Neuron (in vitro differentiated cells): ENCODE measurements around the gene NUP107.

ENCODE experiments used
- H2AFZ ChIP-seq: one replicate; pipeline ENCODE4 v1.6.1; 2013; ENCODE audit warnings: low read depth, mild to moderate bottlenecking, inconsistent platforms, low read length, moderate library complexity
- H3K27me3 ChIP-seq: one replicate; pipeline ENCODE4 v1.6.1; 2013; ENCODE audit warnings: low read length; ENCODE audit not compliant: insufficient read depth
- H3K36me3 ChIP-seq: one replicate; pipeline ENCODE4 v1.6.1; 2013; ENCODE audit warnings: low read length; ENCODE audit not compliant: insufficient read depth
- H3K4me1 ChIP-seq: one replicate; pipeline ENCODE4 v1.6.1; 2013; ENCODE audit warnings: low read length; ENCODE audit not compliant: insufficient read depth
- H3K4me3 ChIP-seq: 2 replicates; pipeline ENCODE4 v1.5.1; 2013; ENCODE audit warnings: mild to moderate bottlenecking, low read length, moderate library complexity
- H3K9me3 ChIP-seq: one replicate; pipeline ENCODE4 v1.6.1; 2013; ENCODE audit warnings: low read length

Gene NUP107

GRCh38 chr12:68768431-68768939 is 81.7 kb downstream of the NUP107 start:
- no peak overlapping the region for H2AFZ ChIP-seq

DNA sequence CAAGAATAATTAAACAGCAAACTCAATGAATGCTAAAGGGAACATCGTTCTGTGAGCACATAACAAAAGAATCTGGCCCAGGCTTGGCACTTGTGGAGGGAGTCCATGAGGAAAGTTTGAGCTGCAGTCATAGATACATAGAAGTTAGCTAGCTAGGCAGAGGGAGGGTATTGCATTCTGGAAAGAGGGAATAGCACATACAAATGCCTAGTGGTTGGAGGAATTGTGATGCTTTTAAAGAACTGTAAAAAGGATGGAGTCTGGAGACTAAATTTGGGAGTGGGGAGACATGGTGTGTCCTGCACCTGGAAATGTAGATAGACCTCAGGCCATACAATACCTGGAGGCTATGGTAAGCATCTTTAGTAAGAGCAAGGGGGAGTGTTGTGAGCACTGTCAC is 83.2 kb downstream of the NUP107 start:
- no peaks in the 10 kb centered on the region for H3K9me3 ChIP-seq
- no peaks in the 10 kb centered on the region for H3K27me3 ChIP-seq
- no peak overlapping the region for H3K4me3 ChIP-seq
- H2AFZ ChIP-seq = no peak overlapping the region
- peaks cover 4% of the 10 kb centered on the region for H3K36me3 ChIP-seq
- H3K4me1 ChIP-seq = no peaks in the 10 kb centered on the region

More at GRCh38 chr12:68768431-68768939, 81.7 kb downstream of the NUP107 start:
- Histone ChIP-seq H3K36me3 (peaks cover 17% of the 10 kb centered on the region), H3K27me3 (no peaks in the 10 kb centered on the region), H3K4me1 (no peaks in the 10 kb centered on the region), H3K9me3 (no peaks in the 10 kb centered on the region), H3K4me3 (no peak overlapping the region)

- Histone ChIP-seq H2AFZ (no peak overlapping the region), H3K4me1 (no peaks in the 10 kb centered on the region)
Measured at GRCh38 chr12:68771223-68771925, 84.6 kb downstream of the NUP107 start.

DNA sequence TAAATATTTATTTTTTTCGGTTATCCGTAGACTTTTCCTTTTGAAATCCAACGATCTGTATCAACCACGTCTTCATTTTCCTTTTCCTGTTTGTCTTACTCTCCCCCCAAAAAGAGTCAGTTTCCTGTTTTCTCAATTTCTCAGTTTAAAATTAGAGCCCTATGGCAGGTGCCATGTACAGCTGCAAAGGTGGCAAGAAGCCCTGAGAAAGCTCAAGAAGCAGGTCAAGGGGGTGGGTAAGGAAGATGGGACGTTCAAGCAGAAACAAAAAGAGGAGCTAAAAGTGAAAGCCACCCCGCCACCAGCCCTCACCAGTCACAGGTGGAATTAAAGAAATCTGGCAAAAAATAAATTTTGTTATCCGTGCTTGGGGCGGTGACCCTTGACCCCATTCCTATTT is 85.9 kb downstream of the NUP107 start:
- Histone ChIP-seq H3K36me3 (no peaks in the 10 kb centered on the region), H3K27me3 (no peaks in the 10 kb centered on the region)

More at GRCh38 chr12:68771223-68771925, 84.6 kb downstream of the NUP107 start:
- Histone ChIP-seq H3K9me3 (no peaks in the 10 kb centered on the region), H3K4me3 (no peak overlapping the region), H3K27me3 (no peaks in the 10 kb centered on the region), H3K36me3 (peaks cover 4% of the 10 kb centered on the region)

DNA sequence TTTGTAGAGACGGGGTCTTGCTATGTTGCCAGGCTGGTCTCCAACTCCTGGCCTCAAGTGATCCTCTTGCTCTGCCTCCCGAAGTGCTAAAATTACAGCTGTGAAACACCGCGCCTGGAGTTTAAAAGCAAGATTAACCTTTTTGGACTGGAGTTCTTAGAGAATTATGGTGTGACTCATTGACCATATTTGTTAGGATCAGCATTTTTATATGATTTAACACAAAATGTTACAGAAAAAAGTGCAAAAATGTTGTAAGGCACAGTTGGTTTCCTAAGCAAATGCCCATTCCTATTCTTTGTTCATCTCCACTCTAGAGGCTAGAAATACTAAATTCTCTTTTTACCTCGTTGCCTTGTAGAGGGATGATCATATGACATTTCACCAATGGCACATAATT is 86.8 kb downstream of the NUP107 start:
- H3K4me1 ChIP-seq = no peaks in the 10 kb centered on the region
- H3K36me3 ChIP-seq = no peaks in the 10 kb centered on the region
- no peak overlapping the region for H2AFZ ChIP-seq
- no peak overlapping the region for H3K4me3 ChIP-seq
- no peaks in the 10 kb centered on the region for H3K9me3 ChIP-seq
- no peaks in the 10 kb centered on the region for H3K27me3 ChIP-seq

More for the DNA sequence above, 85.9 kb downstream of the NUP107 start:
- no peaks in the 10 kb centered on the region for H3K9me3 ChIP-seq
- H3K4me1 ChIP-seq = no peaks in the 10 kb centered on the region
- H3K4me3 ChIP-seq = no peak overlapping the region
- H2AFZ ChIP-seq = no peak overlapping the region

- Histone ChIP-seq H3K27me3 (no peaks in the 10 kb centered on the region), H3K4me3 (no peak overlapping the region), H3K4me1 (no peaks in the 10 kb centered on the region), H3K36me3 (no peaks in the 10 kb centered on the region), H2AFZ (no peak overlapping the region), H3K9me3 (no peaks in the 10 kb centered on the region)
Measured at GRCh38 chr12:68775121-68775630, 88.4 kb downstream of the NUP107 start.

DNA sequence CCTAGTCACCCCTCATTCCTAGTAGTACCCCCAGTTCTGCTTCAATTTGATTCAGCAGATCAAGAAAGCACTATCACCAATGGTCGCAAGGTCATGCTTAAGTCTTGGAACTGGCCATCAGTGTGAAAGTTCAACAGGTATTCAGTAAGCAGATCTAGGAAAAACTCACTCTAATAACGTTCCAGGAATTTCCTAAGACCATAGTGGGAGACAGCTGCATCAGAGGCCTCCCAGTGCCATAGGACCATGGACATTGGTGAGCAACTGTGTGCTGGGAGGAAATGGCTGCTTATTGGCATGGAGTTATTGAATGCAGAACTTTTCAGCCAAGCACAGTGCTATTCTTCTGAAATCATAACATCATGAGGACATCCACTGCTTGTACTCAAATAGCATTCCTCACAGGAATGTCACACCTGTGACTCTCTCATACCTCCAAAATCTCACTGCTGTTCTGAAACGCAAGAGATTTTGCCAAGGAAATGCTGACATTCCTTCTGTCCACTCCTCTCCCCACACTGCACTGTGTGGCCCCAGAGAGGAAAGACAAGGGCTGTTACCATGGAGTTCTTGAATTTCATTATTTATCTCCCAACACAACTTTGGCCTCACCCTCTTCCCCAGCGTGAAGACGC is 90.3 kb downstream of the NUP107 start:
- Histone ChIP-seq H3K4me3 (no peak overlapping the region), H3K27me3 (no peaks in the 10 kb centered on the region), H2AFZ (no peak overlapping the region), H3K4me1 (no peaks in the 10 kb centered on the region), H3K36me3 (no peaks in the 10 kb centered on the region), H3K9me3 (no peaks in the 10 kb centered on the region)

- Histone ChIP-seq H3K27me3 (no peaks in the 10 kb centered on the region), H3K4me1 (no peaks in the 10 kb centered on the region), H2AFZ (no peak overlapping the region), H3K4me3 (no peak overlapping the region), H3K36me3 (no peaks in the 10 kb centered on the region), H3K9me3 (no peaks in the 10 kb centered on the region)
Measured at GRCh38 chr12:68779280-68779679, 92.5 kb downstream of the NUP107 start.

DNA sequence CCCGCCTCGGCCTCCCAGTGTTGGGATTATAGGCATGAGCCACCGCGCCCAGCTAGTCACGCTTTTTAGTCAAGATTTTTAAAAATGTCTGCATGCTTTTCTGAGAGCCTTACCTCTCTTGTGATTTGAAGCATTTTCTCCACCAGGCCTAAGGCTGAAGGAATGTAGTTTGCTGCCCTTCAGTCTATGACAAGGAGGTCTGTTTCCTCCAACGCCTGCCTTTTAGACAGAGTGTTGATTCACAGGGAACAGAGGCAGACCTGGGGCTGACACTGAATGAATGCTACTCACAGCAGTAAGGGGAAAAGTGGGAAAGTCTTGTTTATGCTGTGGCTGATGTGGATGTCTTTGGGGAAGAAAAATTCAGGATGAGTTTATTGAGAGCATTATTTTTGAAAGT is 94.0 kb downstream of the NUP107 start:
- Histone ChIP-seq H3K9me3 (no peaks in the 10 kb centered on the region), H2AFZ (no peak overlapping the region), H3K4me1 (no peaks in the 10 kb centered on the region), H3K27me3 (no peaks in the 10 kb centered on the region), H3K36me3 (no peaks in the 10 kb centered on the region), H3K4me3 (no peak overlapping the region)

DNA sequence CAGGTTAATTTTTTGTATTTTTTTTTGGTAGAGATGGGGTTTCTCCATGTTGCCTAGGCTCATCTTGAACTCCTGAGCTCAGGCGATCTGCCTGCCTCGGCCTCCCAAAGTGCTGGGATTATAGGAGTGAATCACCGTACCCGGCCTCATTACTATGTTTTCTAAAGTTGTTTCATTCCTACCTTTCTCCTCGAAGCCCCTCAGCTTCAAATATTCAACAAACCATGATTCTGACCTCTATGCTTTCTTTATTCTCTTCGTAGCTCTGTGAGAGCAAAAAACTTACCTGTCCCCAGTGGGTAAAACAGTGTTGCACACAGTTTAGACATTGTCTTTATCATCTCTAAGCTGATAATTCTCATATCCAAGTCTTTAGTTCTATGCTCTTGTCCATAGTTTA is 95.0 kb downstream of the NUP107 start:
- Histone ChIP-seq H3K36me3 (no peaks in the 10 kb centered on the region), H3K27me3 (no peaks in the 10 kb centered on the region), H3K9me3 (no peaks in the 10 kb centered on the region), H3K4me1 (no peaks in the 10 kb centered on the region), H3K4me3 (no peak overlapping the region), H2AFZ (no peak overlapping the region)

- Histone ChIP-seq H2AFZ (no peak overlapping the region), H3K4me3 (no peak overlapping the region), H3K27me3 (no peaks in the 10 kb centered on the region), H3K36me3 (no peaks in the 10 kb centered on the region), H3K4me1 (peaks cover 3% of the 10 kb centered on the region), H3K9me3 (no peaks in the 10 kb centered on the region)
Measured at GRCh38 chr12:68784015-68784414, 97.2 kb downstream of the NUP107 start.

DNA sequence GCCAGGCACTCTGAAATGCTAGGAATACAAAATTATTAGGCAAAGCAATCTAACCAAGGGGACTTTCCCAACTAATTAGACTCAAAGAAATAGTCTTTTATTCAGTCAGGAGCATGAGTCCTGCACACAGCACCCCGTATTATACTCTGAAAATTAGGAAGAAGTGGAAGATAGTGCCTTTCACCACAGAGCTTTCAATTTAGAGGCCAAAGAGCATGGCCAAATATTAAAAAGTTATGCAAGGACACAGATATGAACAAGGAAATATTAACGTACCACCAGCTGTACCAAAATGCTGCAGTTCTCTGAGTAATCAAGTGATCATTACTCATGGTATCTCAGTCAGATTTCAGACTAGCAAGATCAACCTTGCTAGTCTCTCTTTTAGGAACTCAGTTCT is 98.6 kb downstream of the NUP107 start:
- no peaks in the 10 kb centered on the region for H3K36me3 ChIP-seq
- no peaks in the 10 kb centered on the region for H3K9me3 ChIP-seq
- no peak overlapping the region for H2AFZ ChIP-seq
- H3K27me3 ChIP-seq = no peaks in the 10 kb centered on the region
- no peak overlapping the region for H3K4me3 ChIP-seq
- peaks cover 3% of the 10 kb centered on the region for H3K4me1 ChIP-seq

GRCh38 chr12:68785823-68786222 is 99.0 kb downstream of the NUP107 start:
- Histone ChIP-seq H3K4me3 (no peak overlapping the region), H3K36me3 (no peaks in the 10 kb centered on the region), H2AFZ (no peak overlapping the region), H3K27me3 (no peaks in the 10 kb centered on the region), H3K9me3 (no peaks in the 10 kb centered on the region), H3K4me1 (peaks cover 3% of the 10 kb centered on the region)
